CD4-positive, alpha-beta T cell treated with Interleukin-2 at 100 ng/mL for 4 hours (primary cell): ENCODE results near the gene EPHB2.
"Not testable (repeated sequence)": the region's sequence is repeated elsewhere in the genome, so short reads cannot be mapped to it uniquely, and the experiment has no call there.

Experiments
- DNase-seq: peaks from one replicate; pipeline ENCODE4 v3.0.0-alpha.2; 2020; ENCODE audit warnings: low spot score

EPHB2 gene

GRCh38 chr1:22914633-22915217 lies 204.1 kb downstream of the EPHB2 start:
- no peak for DNase-seq

GRCh38 chr1:22915231-22915630 lies 204.6 kb downstream of the EPHB2 start:
- DNase-seq: no peak

GRCh38 chr1:22915816-22916470 lies 205.3 kb downstream of the EPHB2 start:
- DNase-seq: no peak

GRCh38 chr1:22916471-22916820 lies 205.8 kb downstream of the EPHB2 start:
- DNase-seq: no peak

GRCh38 chr1:22917989-22918388 lies 207.3 kb downstream of the EPHB2 start:
- no peak for DNase-seq

- no peak for DNase-seq
These were observed 208.0 kb downstream of the EPHB2 start for GRCh38 chr1:22918644-22919043.

- no peak for DNase-seq
These were observed 208.8 kb downstream of the EPHB2 start for GRCh38 chr1:22919341-22920025.

GRCh38 chr1:22920026-22920733 lies 209.5 kb downstream of the EPHB2 start:
- DNase-seq: no peak

- DNase-seq: no peak
These were observed 210.3 kb downstream of the EPHB2 start for GRCh38 chr1:22920734-22921451.

- no peak for DNase-seq
These were observed 210.9 kb downstream of the EPHB2 start for GRCh38 chr1:22921452-22922126.

GRCh38 chr1:22922640-22923039 lies 212.0 kb downstream of the EPHB2 start:
- DNase-seq: no peak

GRCh38 chr1:22925111-22925510 lies 214.5 kb downstream of the EPHB2 start:
- no peak for DNase-seq

- DNase-seq: no peak
These were observed 219.7 kb downstream of the EPHB2 start for GRCh38 chr1:22930240-22930912.

GRCh38 chr1:22932803-22933470 lies 222.3 kb downstream of the EPHB2 start:
- DNase-seq: no peak

GRCh38 chr1:22935433-22935832 lies 224.8 kb downstream of the EPHB2 start:
- DNase-seq: no peak

GRCh38 chr1:22936681-22937080 lies 226.0 kb downstream of the EPHB2 start:
- DNase-seq: no peak

GRCh38 chr1:22941257-22941656 lies 230.6 kb downstream of the EPHB2 start:
- no peak for DNase-seq

- no peak for DNase-seq
These were observed 233.9 kb downstream of the EPHB2 start for GRCh38 chr1:22944346-22945055.

- not testable (repeated sequence) for DNase-seq
These were observed 234.5 kb downstream of the EPHB2 start for GRCh38 chr1:22945171-22945570.

- DNase-seq: no peak
These were observed 239.2 kb downstream of the EPHB2 start for GRCh38 chr1:22949822-22950331.
